HepG2 (cell line): Measurements from ENCODE around the gene CDH2. TPM values are rescaled to one million over a fixed set of nuclear protein-coding genes. Genes with fewer than 3 reads are reported as not detected.
A peak's percentile ranks its signal among the peaks of the same experiment; 100 is the strongest.

ENCODE experiments used
- ATF1 ChIP-seq: IDR thresholded peaks from 2 replicates; pipeline ENCODE4 v1.6.1; 2016; ENCODE audit warnings: mild to moderate bottlenecking, control low read depth
- CAMTA2 ChIP-seq: sonication (generic); formaldehyde crosslinking; IDR thresholded peaks from 2 replicates; pipeline ENCODE4 v1.4.0; 2020; ENCODE audit warnings: mild to moderate bottlenecking, missing genetic modification reagents, borderline replicate concordance
- CBX5 ChIP-seq: sonication (generic); formaldehyde crosslinking; IDR thresholded peaks from 2 replicates; pipeline ENCODE4 v1.4.0; 2020; ENCODE audit warnings: missing genetic modification reagents, borderline replicate concordance
- EHMT2 ChIP-seq: fragments of 200-600 bp; sonication (generic); IDR thresholded peaks from 2 replicates; pipeline ENCODE4 v1.7.0; 2017; ENCODE audit warnings: antibody characterized with exemption, low read depth, low read length, borderline replicate concordance
- FOXO1 ChIP-seq: sonication (generic); formaldehyde crosslinking; IDR thresholded peaks from 2 replicates; pipeline ENCODE4 v1.4.0; 2020; ENCODE audit warnings: missing genetic modification reagents
- JUN ChIP-seq: sonication (generic); formaldehyde crosslinking; IDR thresholded peaks from 2 replicates; pipeline ENCODE4 v1.4.0; 2020; ENCODE audit warnings: mild to moderate bottlenecking, missing genetic modification reagents
- KAT7 ChIP-seq: IDR thresholded peaks from 2 replicates; pipeline ENCODE4 v1.6.1; 2018; ENCODE audit warnings: borderline replicate concordance, missing compliant biosample characterization
- MAFF ChIP-seq: IDR thresholded peaks from 2 replicates; pipeline ENCODE4 v1.6.1; 2011; ENCODE audit warnings: low read depth, low read length, improper control_type of control experiment
- RBFOX2 ChIP-seq: fragments of 200-400 bp; formaldehyde crosslinking; IDR thresholded peaks from 2 replicates; pipeline ENCODE4 v1.6.1; 2017; ENCODE audit warnings: low read depth, mild to moderate bottlenecking, low read length
- RELA ChIP-seq: sonication (generic); formaldehyde crosslinking; IDR thresholded peaks from 2 replicates; pipeline ENCODE4 v1.4.0; 2020; ENCODE audit warnings: missing genetic modification reagents
- RNF2 ChIP-seq: fragments of 450-650 bp; conservative IDR thresholded peaks from 2 replicates; pipeline ENCODE4 v1.6.1; 2016; ENCODE audit warnings: low read depth
- SMYD3 ChIP-seq: sonication (generic); formaldehyde crosslinking; IDR thresholded peaks from 2 replicates; pipeline ENCODE4 v1.8.1; 2023; ENCODE audit warnings: mild to moderate bottlenecking, missing genetic modification reagents
- TP53 ChIP-seq: sonication (generic); formaldehyde crosslinking; conservative IDR thresholded peaks from 2 replicates; pipeline ENCODE4 v1.4.0; 2020; ENCODE audit warnings: missing genetic modification reagents
- ZNF703 ChIP-seq: sonication (generic); formaldehyde crosslinking; IDR thresholded peaks from 2 replicates; pipeline ENCODE4 v1.5.1; 2020; ENCODE audit warnings: missing genetic modification reagents, mild to moderate bottlenecking, moderate library complexity, borderline replicate concordance
- polyA plus RNA-seq, 8 experiments: library from polyadenylated mRNA; depleted of rRNA in 3 of 8; stranded (reverse) in 7 of 8; unstranded in 1 of 8; fragments of >200 nt; fragmentation: Illumina TruSeq in 4 of 8; extraction: Trizol in 4 of 8; gene quantifications; 2 replicates each; pipeline versions ENCODE4 v1.2.1 to v1.2.3, GENCODE V29; 2011 to 2016; ENCODE audit warnings: low read depth in 4 of 8, missing spikeins in 1 of 8, mixed read lengths in 1 of 8; ENCODE audit not compliant: insufficient read depth in 1 of 8
- total RNA-seq, 5 experiments: library from RNA; depleted of rRNA; stranded (reverse); fragments of >200 nt; fragmentation: Illumina TruSeq; extraction: Trizol; gene quantifications; 2 replicates each; pipeline ENCODE4 v1.2.3, GENCODE V29; 2016; ENCODE audit warnings: low read depth in 1 of 5
- TF ChIP-seq, protein P1 (sequence below): sonication (generic); formaldehyde crosslinking; IDR thresholded peaks from 2 replicates; pipeline ENCODE4 v1.8.0; 2022; ENCODE audit warnings: mild to moderate bottlenecking, missing genetic modification reagents, borderline replicate concordance
- TF ChIP-seq, protein P2 (sequence below): sonication (generic); formaldehyde crosslinking; IDR thresholded peaks from 2 replicates; pipeline ENCODE4 v1.4.0; 2020; ENCODE audit warnings: missing genetic modification reagents, borderline replicate concordance
- TF ChIP-seq, protein P3 (sequence below): sonication (generic); formaldehyde crosslinking; IDR thresholded peaks from 2 replicates; pipeline ENCODE4 v1.4.0; 2020; ENCODE audit warnings: mild to moderate bottlenecking, low read depth, missing genetic modification reagents
- TF ChIP-seq, protein P4 (sequence below): sonication (generic); formaldehyde crosslinking; IDR thresholded peaks from 2 replicates; pipeline ENCODE4 v1.4.0; 2020; ENCODE audit warnings: missing genetic modification reagents, borderline replicate concordance

CDH2 gene
- total and polyA plus RNA-seq, 2 of the 13 experiments (the other 11 are each of a cell fraction or from before 2014, with no cell fraction given), result 18.6 to 36.1 TPM

GRCh38 chr18:28176948-28177827, at the start of gene CDH2 (continued):
- TF ChIP-seq, protein P1, sequence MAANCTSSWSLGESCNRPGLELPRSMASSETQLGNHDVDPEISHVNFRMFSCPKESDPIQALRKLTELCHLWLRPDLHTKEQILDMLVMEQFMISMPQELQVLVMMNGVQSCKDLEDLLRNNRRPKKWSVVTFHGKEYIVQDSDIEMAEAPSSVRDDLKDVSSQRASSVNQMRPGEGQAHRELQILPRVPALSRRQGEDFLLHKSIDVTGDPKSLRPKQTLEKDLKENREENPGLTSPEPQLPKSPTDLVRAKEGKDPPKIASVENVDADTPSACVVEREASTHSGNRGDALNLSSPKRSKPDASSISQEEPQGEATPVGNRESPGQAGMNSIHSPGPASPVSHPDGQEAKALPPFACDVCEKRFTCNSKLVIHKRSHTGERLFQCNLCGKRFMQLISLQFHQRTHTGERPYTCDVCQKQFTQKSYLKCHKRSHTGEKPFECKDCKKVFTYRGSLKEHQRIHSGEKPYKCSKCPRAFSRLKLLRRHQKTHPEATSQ (CRISPR knock-in tag), result no peak
- TF ChIP-seq, protein P2, sequence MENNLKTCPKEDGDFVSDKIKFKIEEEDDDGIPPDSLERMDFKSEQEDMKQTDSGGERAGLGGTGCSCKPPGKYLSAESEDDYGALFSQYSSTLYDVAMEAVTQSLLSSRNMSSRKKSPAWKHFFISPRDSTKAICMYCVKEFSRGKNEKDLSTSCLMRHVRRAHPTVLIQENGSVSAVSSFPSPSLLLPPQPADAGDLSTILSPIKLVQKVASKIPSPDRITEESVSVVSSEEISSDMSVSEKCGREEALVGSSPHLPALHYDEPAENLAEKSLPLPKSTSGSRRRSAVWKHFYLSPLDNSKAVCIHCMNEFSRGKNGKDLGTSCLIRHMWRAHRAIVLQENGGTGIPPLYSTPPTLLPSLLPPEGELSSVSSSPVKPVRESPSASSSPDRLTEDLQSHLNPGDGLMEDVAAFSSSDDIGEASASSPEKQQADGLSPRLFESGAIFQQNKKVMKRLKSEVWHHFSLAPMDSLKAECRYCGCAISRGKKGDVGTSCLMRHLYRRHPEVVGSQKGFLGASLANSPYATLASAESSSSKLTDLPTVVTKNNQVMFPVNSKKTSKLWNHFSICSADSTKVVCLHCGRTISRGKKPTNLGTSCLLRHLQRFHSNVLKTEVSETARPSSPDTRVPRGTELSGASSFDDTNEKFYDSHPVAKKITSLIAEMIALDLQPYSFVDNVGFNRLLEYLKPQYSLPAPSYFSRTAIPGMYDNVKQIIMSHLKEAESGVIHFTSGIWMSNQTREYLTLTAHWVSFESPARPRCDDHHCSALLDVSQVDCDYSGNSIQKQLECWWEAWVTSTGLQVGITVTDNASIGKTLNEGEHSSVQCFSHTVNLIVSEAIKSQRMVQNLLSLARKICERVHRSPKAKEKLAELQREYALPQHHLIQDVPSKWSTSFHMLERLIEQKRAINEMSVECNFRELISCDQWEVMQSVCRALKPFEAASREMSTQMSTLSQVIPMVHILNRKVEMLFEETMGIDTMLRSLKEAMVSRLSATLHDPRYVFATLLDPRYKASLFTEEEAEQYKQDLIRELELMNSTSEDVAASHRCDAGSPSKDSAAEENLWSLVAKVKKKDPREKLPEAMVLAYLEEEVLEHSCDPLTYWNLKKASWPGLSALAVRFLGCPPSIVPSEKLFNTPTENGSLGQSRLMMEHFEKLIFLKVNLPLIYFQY, result no peak
- TF ChIP-seq JUN, result no peak
- TF ChIP-seq RELA (CRISPR knock-in tag), result no peak
- no peak for TF ChIP-seq CAMTA2
- TF ChIP-seq EHMT2, result no peak
- TF ChIP-seq RNF2, result no peak
- TF ChIP-seq MAFF, result no peak
- no peak for TF ChIP-seq ATF1 (CRISPR knock-in tag)
- TF ChIP-seq, protein P3, sequence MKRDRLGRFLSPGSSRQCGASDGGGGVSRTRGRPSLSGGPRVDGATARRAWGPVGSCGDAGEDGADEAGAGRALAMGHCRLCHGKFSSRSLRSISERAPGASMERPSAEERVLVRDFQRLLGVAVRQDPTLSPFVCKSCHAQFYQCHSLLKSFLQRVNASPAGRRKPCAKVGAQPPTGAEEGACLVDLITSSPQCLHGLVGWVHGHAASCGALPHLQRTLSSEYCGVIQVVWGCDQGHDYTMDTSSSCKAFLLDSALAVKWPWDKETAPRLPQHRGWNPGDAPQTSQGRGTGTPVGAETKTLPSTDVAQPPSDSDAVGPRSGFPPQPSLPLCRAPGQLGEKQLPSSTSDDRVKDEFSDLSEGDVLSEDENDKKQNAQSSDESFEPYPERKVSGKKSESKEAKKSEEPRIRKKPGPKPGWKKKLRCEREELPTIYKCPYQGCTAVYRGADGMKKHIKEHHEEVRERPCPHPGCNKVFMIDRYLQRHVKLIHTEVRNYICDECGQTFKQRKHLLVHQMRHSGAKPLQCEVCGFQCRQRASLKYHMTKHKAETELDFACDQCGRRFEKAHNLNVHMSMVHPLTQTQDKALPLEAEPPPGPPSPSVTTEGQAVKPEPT, result no peak
- TF ChIP-seq SMYD3 (CRISPR knock-in tag), result no peak
- TF ChIP-seq ZNF703 (CRISPR knock-in tag), result no peak
- peak; percentile 44; the same call in 1 of the 2 replicates for TF ChIP-seq KAT7
- TF ChIP-seq, protein P4, sequence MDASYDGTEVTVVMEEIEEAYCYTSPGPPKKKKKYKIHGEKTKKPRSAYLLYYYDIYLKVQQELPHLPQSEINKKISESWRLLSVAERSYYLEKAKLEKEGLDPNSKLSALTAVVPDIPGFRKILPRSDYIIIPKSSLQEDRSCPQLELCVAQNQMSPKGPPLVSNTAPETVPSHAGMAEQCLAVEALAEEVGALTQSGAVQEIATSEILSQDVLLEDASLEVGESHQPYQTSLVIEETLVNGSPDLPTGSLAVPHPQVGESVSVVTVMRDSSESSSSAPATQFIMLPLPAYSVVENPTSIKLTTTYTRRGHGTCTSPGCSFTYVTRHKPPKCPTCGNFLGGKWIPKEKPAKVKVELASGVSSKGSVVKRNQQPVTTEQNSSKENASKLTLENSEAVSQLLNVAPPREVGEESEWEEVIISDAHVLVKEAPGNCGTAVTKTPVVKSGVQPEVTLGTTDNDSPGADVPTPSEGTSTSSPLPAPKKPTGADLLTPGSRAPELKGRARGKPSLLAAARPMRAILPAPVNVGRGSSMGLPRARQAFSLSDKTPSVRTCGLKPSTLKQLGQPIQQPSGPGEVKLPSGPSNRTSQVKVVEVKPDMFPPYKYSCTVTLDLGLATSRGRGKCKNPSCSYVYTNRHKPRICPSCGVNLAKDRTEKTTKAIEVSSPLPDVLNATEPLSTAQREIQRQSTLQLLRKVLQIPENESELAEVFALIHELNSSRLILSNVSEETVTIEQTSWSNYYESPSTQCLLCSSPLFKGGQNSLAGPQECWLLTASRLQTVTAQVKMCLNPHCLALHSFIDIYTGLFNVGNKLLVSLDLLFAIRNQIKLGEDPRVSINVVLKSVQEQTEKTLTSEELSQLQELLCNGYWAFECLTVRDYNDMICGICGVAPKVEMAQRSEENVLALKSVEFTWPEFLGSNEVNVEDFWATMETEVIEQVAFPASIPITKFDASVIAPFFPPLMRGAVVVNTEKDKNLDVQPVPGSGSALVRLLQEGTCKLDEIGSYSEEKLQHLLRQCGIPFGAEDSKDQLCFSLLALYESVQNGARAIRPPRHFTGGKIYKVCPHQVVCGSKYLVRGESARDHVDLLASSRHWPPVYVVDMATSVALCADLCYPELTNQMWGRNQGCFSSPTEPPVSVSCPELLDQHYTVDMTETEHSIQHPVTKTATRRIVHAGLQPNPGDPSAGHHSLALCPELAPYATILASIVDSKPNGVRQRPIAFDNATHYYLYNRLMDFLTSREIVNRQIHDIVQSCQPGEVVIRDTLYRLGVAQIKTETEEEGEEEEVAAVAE, result no peak
- TF ChIP-seq FOXO1, result no peak
- peak; percentile 54 for TF ChIP-seq RBFOX2
- TF ChIP-seq CBX5 (CRISPR knock-in tag), result no peak
- TF ChIP-seq TP53 (CRISPR knock-in tag), result no peak
